WTC11 (cell line): ENCODE data around the gene TYRO3.

Experiments
- IRF2 ChIP-seq: sonication (generic); formaldehyde crosslinking; IDR thresholded peaks from 2 replicates; pipeline ENCODE4 v1.8.0; 2022; ENCODE audit warnings: low read depth, missing genetic modification reagents, borderline replicate concordance
- ZNF281 ChIP-seq: sonication (generic); formaldehyde crosslinking; IDR thresholded peaks from 2 replicates; pipeline ENCODE4 v1.8.0; 2023; ENCODE audit warnings: mild to moderate bottlenecking, missing genetic modification reagents
- TF ChIP-seq, protein P1 (sequence below): fragments of 200-600 bp; IDR thresholded peaks from 2 replicates; pipeline ENCODE4 v1.8.0; 2022; ENCODE audit warnings: antibody characterized with exemption

DNA sequence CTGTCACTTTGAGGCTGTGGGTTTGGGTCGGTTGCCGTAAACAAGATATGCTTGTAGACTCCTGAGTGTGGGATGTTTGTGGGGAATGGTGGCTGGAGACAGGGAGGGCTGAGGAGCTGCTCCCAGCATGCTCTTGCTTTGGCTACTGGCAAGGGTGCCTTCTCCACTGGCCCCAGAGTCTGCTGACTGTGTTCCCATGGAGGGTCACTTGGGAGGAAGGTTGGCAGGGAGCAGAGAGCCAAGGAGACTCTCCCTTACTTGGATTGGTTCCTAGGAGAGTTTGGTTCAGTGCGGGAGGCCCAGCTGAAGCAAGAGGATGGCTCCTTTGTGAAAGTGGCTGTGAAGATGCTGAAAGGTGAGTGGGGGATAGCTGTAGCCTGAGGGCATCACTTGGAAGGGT is 11.8 kb downstream of the TYRO3 start:
- TF ChIP-seq, protein P1, sequence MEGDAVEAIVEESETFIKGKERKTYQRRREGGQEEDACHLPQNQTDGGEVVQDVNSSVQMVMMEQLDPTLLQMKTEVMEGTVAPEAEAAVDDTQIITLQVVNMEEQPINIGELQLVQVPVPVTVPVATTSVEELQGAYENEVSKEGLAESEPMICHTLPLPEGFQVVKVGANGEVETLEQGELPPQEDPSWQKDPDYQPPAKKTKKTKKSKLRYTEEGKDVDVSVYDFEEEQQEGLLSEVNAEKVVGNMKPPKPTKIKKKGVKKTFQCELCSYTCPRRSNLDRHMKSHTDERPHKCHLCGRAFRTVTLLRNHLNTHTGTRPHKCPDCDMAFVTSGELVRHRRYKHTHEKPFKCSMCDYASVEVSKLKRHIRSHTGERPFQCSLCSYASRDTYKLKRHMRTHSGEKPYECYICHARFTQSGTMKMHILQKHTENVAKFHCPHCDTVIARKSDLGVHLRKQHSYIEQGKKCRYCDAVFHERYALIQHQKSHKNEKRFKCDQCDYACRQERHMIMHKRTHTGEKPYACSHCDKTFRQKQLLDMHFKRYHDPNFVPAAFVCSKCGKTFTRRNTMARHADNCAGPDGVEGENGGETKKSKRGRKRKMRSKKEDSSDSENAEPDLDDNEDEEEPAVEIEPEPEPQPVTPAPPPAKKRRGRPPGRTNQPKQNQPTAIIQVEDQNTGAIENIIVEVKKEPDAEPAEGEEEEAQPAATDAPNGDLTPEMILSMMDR, result no peak
- TF ChIP-seq ZNF281 (CRISPR knock-in tag) (no peak), IRF2 (no peak)
